AG04450 (cell line): ENCODE measurements around the gene ATP9B. TPM values are rescaled to one million over a fixed set of nuclear protein-coding genes. Genes with fewer than 3 reads are reported as not detected.
"Not testable (repeated sequence)": the region's sequence is repeated elsewhere in the genome, so short reads cannot be mapped to it uniquely, and the experiment has no call there.

Experiments used
- CTCF ChIA-PET: fragments of 300-600, 350-600 bp; formaldehyde crosslinking; extraction: SDS; loops from one replicate; lab custom pipeline; 2022; ENCODE audit warnings: antibody characterized with exemption, inconsistent platforms; lab: Charles Lee
- POLR2A ChIA-PET: fragments of 350-600 bp; formaldehyde crosslinking; extraction: SDS; loops from one replicate; lab custom pipeline; 2021; ENCODE audit warnings: antibody characterized with exemption, inconsistent platforms; lab: Yijun Ruan, JAX
- DNase-seq: peaks from one replicate; pipeline ENCODE4 v3.0.0-alpha.2; 2011; ENCODE audit warnings: low read depth, low spot score
- H3K27ac ChIP-seq: one replicate; pipeline ENCODE4 v1.5.1; 2012; ENCODE audit warnings: low read depth, low read length, control low read depth
- H3K27me3 ChIP-seq: one replicate; pipeline ENCODE4 v1.6.0; 2012; ENCODE audit warnings: low read length; ENCODE audit not compliant: control insufficient read depth, insufficient read depth
- H3K4me3 ChIP-seq: 2 replicates; pipeline ENCODE4 v1.5.1; 2011; ENCODE audit warnings: mild to moderate bottlenecking, low read depth, low read length, control low read depth
- H3K9me3 ChIP-seq: 2 replicates; pipeline ENCODE4 v1.5.1; 2012; ENCODE audit warnings: low read length; ENCODE audit not compliant: control insufficient read depth, insufficient read depth
- polyA plus RNA-seq: library from polyadenylated mRNA; depleted of rRNA; stranded (reverse); fragments of >200 nt; gene quantifications from 2 replicates; pipeline ENCODE4 v1.2.3, GENCODE V29; 2011
- TF ChIP-seq, protein P1 (sequence below): IDR thresholded peaks from 2 replicates; pipeline ENCODE4 v1.5.1; 2011; ENCODE audit warnings: low read depth, low read length, control low read depth, inconsistent platforms

ATP9B gene
- polyA plus RNA-seq, 1 experiment = 18.1 TPM

- ChIA-PET CTCF (no interaction called here), POLR2A (no interaction called here)
- TF ChIP-seq, protein P1, sequence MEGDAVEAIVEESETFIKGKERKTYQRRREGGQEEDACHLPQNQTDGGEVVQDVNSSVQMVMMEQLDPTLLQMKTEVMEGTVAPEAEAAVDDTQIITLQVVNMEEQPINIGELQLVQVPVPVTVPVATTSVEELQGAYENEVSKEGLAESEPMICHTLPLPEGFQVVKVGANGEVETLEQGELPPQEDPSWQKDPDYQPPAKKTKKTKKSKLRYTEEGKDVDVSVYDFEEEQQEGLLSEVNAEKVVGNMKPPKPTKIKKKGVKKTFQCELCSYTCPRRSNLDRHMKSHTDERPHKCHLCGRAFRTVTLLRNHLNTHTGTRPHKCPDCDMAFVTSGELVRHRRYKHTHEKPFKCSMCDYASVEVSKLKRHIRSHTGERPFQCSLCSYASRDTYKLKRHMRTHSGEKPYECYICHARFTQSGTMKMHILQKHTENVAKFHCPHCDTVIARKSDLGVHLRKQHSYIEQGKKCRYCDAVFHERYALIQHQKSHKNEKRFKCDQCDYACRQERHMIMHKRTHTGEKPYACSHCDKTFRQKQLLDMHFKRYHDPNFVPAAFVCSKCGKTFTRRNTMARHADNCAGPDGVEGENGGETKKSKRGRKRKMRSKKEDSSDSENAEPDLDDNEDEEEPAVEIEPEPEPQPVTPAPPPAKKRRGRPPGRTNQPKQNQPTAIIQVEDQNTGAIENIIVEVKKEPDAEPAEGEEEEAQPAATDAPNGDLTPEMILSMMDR = no peak
- peak overlapping the region; percentile 80 for H3K4me3 ChIP-seq
- H3K27ac ChIP-seq = no peak overlapping the region
- H3K9me3 ChIP-seq = peaks cover 17% of the 10 kb centered on the region
- H3K27me3 ChIP-seq = no peaks in the 10 kb centered on the region
- DNase-seq = no peak
Measured at GRCh38 chr18:79070486-79070885, 1.3 kb downstream of the ATP9B start.

- TF ChIP-seq, protein P1 = no peak
- ChIA-PET CTCF (no interaction called here), POLR2A (no interaction called here)
- DNase-seq = no peak
- Histone ChIP-seq H3K4me3 (no peak overlapping the region), H3K27me3 (no peaks in the 10 kb centered on the region), H3K27ac (no peak overlapping the region), H3K9me3 (peaks cover 17% of the 10 kb centered on the region)
Measured at GRCh38 chr18:79071037-79071436, 1.8 kb downstream of the ATP9B start.

DNA sequence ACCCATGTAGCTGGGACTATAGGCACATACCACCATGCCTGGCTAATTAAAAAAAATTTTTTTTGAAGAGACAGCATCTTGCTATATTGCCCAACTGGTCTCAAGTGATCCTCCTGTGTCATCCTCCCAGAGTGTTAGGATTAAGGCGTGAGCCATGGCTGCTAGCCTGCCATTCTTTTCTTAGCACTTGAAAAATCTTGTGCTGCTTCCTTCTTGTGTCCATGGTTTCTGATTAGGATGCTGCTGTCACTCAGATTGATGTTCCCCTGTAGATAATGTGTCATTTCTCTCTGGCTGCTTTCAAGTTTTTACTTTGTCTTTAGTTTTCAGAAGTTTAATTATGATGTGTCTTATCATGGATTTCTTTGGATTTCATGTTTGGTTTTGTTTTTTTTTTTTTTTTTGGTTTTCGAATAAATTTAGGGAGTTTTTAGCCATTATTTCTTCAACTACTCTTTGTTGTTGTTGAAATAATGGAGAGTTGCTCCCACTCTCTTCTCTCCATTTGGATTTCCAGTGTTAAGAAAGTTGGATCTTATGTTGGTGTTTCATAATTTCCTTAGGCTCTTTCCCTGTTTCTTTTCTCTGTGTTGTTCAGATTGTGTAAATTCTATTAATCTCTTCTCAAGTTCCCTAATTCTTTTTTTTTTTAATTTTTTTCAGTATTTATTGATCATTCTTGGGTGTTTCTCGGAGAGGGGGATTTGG lies 2.5 kb downstream of the ATP9B start:
- no peak overlapping the region for H3K27ac ChIP-seq
- TF ChIP-seq, protein P1 = no peak
- no peak for DNase-seq
- no peak overlapping the region for H3K4me3 ChIP-seq
- CTCF ChIA-PET = no interaction called here
- peaks cover 17% of the 10 kb centered on the region for H3K9me3 ChIP-seq
- POLR2A ChIA-PET = no interaction called here
- H3K27me3 ChIP-seq = no peaks in the 10 kb centered on the region

DNA sequence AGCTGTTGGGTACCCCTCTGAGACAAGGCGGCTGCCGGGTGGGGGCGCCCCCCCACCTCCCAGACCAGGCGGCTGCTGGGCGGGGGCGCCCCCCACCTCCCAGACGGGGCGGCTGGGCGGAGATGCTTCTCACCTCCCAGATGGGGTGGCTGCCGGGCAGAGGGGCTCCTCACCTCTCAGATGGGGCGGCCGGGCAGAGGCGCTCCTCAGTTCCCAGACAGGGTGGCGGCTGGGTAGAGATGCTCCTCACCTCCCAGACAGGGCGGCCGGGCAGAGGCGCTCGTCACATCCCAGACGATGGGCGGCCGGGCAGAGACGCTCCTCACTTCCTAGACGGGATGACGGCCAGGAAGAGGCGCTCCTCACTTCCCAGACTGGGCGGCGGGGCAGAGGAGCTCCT lies 3.5 kb downstream of the ATP9B start:
- H3K27ac ChIP-seq, CTCF ChIA-PET, POLR2A ChIA-PET, H3K4me3 ChIP-seq, DNase-seq, H3K27me3 ChIP-seq: not testable (repeated sequence)
- H3K9me3 ChIP-seq = peaks cover 17% of the 10 kb centered on the region

DNA sequence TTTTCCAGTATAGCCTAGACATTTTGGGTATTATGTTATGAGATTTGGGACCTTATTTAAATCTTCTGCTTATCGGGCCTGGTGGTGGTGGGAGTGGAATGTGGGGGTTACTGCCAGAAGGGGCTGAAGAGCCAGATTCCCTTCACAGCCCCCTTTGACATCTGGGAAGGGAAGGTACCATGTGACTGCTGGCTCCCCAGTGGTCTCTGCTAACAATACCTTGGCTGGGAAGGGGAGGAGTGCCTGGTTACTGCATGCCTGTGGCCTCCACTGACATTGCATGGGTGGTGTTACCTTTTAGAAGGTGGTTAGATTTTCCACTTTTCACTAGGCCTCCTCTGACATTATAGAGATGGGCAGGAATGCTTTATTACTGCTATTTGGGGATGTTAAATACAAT lies 8.0 kb downstream of the ATP9B start:
- CTCF ChIA-PET = no interaction called here
- Histone ChIP-seq H3K27ac (no peak overlapping the region), H3K27me3 (no peaks in the 10 kb centered on the region), H3K4me3 (no peak overlapping the region), H3K9me3 (peaks cover 12% of the 10 kb centered on the region)
- TF ChIP-seq, protein P1 = no peak
- POLR2A ChIA-PET = no interaction called here
- no peak for DNase-seq

DNA sequence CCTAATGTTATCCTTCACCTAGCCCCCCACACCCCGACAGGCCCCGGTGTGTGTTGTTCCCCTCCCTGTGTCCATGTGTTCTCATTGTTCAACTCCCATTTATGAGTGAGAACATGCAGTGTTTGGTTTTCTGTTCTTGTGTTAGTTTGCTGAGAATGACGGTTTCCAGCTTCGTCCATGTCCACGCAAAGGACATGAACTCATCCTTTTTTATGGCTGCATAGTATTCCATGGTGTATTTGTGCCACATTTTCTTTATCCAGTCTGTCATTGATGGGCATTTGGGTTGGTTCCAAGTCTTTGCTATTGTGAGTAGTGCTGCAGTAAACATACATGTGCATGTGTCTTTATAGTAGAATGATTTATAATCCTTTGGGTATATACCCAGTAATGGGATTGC lies 9.6 kb downstream of the ATP9B start:
- CTCF ChIA-PET, DNase-seq, H3K4me3 ChIP-seq, H3K27ac ChIP-seq, H3K27me3 ChIP-seq, POLR2A ChIA-PET, H3K9me3 ChIP-seq: not testable (repeated sequence)
